HuH-7 (cell line): ENCODE data around the gene CDK4.
"Not testable (repeated sequence)": the region's sequence is repeated elsewhere in the genome, so short reads cannot be mapped to it uniquely, and the experiment has no call there.

ENCODE experiments used
- DNase-seq: peaks from one replicate; pipeline ENCODE4 v3.0.0; 2011; ENCODE audit warnings: low spot score

The CDK4 gene

GRCh38 chr12:57751788-57752667 is at the start of gene CDK4:
Gene CDK4, minus strand, starts transcription at chr12:57752310. Its CDS starts 593 bp downstream, at chr12:57751717.
- peak; percentile 99 for DNase-seq

- no peak for DNase-seq
Measured at GRCh38 chr12:57800965-57801364, 48.9 kb upstream of the CDK4 start.

GRCh38 chr12:57797933-57798332 is 45.8 kb upstream of the CDK4 start:
- no peak for DNase-seq

GRCh38 chr12:57796996-57797395 is 44.9 kb upstream of the CDK4 start:
- no peak for DNase-seq

GRCh38 chr12:57795354-57795753 is 43.2 kb upstream of the CDK4 start:
- DNase-seq, result no peak

- no peak for DNase-seq
Measured at GRCh38 chr12:57793920-57794319, 41.8 kb upstream of the CDK4 start.

GRCh38 chr12:57783861-57784260 is 31.8 kb upstream of the CDK4 start:
- no peak for DNase-seq

DNA sequence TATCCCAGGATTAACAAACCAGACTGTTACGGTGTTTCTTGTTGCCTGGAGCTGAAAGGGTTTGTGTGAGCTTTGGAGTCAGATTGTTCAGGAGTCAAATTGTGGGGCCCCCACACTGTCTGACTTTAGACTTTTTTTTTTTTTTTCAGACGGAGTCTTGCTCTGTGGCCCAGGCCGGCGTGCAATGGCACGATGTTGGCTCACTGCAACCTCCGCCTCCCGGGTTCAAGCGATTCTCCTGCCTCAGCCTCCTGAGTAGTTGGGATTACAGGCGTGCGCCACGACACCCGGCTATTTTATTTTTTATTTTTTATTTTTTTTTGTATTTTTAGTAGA is 31.3 kb upstream of the CDK4 start:
- DNase-seq, result no peak

- peak; percentile 79 for DNase-seq
Measured at GRCh38 chr12:57782608-57783465, 30.7 kb upstream of the CDK4 start, which contains the start of gene TSFM. Gene TSFM, plus strand, starts transcription at chr12:57782787. Its CDS starts 15 bp downstream, at chr12:57782802.

DNA sequence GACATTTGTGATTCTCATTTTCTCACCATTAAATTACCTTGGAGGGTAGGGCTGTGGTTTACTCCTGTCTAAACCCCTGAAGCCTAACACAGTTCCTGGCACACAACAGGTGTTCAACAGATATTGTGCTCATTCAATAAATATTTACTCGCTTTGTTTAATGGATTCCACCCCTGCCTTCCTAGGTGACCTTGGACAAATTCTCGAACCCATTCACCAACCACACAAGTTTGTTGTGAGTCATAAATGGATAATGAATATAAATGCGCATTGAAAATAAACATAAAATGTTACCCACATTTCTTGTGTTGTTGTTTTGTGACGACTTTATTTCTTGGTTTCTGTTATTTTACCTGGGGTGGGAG is 30.1 kb upstream of the CDK4 start:
- no peak for DNase-seq

DNA sequence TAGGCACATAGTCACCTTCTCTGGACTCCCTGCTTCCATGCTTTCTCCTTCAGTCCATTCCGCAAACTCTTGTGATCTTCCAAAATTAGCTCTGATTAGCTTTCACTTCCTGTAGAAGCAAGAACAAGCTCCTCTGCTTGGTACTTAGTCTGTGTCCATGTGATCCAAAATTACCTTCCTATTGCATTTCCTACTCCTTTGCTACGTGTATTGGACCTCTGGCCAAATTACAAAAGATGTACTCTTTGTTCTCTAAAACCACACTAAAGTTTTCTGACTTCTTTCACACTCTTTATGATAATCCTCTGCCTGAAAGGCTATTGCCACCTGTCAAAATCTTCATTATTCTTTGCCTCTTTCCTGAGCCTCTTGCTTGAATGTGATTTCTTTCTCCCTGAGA is 29.7 kb upstream of the CDK4 start:
- DNase-seq, result no peak

GRCh38 chr12:57781244-57781643 is 29.1 kb upstream of the CDK4 start:
- DNase-seq, result no peak

DNA sequence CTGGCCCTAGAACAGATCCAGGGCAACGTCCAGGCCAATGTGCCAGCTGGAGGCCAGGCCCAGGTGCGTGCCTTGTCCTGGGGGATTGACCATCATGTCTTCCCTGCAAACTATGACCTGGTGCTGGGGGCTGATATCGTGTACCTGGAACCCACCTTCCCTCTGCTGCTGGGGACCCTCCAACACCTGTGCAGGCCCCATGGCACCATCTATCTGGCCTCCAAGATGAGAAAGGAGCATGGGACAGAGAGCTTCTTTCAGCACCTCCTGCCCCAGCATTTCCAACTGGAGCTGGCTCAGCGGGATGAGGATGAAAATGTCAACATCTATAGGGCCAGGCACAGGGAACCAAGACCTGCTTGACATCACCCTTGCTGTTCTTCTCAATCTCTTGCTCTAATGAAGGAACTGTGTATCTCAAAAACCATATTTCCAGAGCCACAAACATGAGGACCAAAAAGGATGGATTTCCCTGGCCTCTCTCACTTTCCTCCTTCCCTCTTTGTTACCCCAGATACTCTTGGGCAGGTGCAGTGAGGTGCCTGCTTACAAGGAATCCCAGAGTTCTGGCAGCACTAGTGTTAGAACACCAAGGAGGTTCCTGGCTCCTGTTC is 28.3 kb upstream of the CDK4 start:
- DNase-seq, result no peak

DNA sequence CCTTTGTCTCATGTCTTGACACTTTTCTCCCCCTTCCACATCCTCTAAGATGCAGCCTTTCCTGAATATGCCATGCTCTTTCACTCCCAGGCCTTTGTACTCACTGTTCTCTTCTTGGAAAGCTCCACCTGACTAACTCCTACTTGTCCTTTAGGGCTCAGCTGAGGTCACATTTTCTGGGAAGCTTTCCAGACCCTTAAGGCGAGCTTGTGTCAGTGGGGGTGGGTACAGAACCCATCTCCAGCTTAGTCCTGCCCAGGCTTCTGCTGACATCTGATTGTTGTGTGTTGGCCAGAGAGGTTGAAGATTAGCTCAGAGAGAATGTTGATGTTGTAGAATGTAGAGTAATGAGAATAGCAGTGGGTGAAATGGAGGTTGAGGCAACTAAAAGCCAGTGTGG is 27.6 kb upstream of the CDK4 start:
- no peak for DNase-seq

- DNase-seq, result no peak
Measured at GRCh38 chr12:57777911-57778310, 25.8 kb upstream of the CDK4 start.

- DNase-seq, result no peak
Measured at GRCh38 chr12:57777367-57777766, 25.3 kb upstream of the CDK4 start.

- DNase-seq, result no peak
Measured at GRCh38 chr12:57776247-57776587, 24.1 kb upstream of the CDK4 start.

GRCh38 chr12:57775563-57776246 is 23.6 kb upstream of the CDK4 start:
- DNase-seq, result no peak

GRCh38 chr12:57775044-57775443 is 22.9 kb upstream of the CDK4 start:
- DNase-seq, result no peak

GRCh38 chr12:57774634-57775033 is 22.5 kb upstream of the CDK4 start:
- not testable (repeated sequence) for DNase-seq

DNA sequence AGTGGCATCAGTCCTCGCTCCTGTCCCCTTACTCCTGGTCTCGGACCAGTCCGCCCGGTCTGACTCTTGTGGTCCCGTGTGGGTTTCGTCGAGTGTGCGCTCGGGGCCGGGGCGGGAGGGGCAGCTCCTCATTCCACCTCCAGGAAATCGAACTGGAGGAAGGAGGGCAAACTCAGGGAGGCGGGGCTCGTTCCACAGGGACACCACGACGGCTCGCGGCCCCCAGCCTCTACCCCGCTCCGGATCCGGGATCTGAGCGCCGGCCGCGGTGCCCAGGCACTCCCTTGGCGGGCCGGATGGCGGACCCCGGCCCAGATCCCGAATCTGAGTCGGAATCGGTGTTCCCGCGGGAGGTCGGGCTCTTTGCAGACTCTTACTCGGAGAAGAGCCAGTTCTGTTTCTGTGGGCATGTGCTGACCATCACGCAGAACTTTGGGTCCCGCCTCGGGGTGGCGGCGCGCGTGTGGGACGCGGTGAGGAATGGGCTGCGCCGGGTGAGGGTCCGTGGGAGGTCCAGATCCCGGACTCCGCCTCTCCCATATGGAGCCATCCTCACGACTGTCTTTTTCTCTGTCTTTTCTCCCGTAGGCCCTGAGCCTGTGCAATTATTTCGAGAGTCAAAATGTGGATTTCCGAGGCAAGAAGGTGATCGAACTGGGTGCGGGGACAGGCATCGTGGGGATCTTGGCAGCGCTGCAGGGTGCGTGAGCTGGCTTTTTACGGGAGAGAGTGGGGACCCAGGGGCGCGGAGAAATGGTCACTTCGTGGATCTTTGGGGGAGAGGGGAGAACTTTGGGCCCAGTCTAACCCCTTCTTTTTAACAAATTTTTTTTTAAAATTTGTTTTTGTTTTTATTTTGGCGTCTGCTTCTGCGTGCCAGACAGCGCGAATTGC is 20.6 kb upstream of the CDK4 start, which contains the start of gene EEF1AKMT3:
TSS of gene EEF1AKMT3 (plus strand) at position 186 of the 894 bp plus-strand sequence. CDS start at position 297, 111 bp downstream.
- DNase-seq, result peak; percentile 71
